ENCODE data around the gene CAB39. TPM values are rescaled to one million over a fixed set of nuclear protein-coding genes. Genes with fewer than 3 reads are reported as not detected.
A peak's percentile ranks its signal among the peaks of the same experiment; 100 is the strongest.

The CAB39 gene
- total RNA-seq, 1 donor from 2014 or later: 57.8 TPM

GRCh38 chr2:230824406-230824978 is 111.8 kb downstream of the CAB39 start:
- DNase-seq (ENCODE audit: low read depth): peak; percentile 45
- Histone ChIP-seq H3K36me3 (ENCODE audit: control insufficient read depth, insufficient read depth, low read length) (peaks cover 1% of the 10 kb centered on the region), H3K27me3 (ENCODE audit: control insufficient read depth, insufficient read depth, low read length) (peaks cover 13% of the 10 kb centered on the region), H3K4me3 (ENCODE audit: low read depth, low read length) (no peak overlapping the region)
- peak; percentile 56 for TF ChIP-seq CTCF (IDR thresholded peaks at IDR 0.05; ENCODE audit: insufficient read depth, low read length, poor library complexity, severe bottlenecking)

GRCh38 chr2:230825354-230825753 is 112.7 kb downstream of the CAB39 start:
- H3K27me3 ChIP-seq (ENCODE audit: control insufficient read depth, insufficient read depth, low read length): peaks cover 13% of the 10 kb centered on the region
- no peak for TF ChIP-seq CTCF (IDR thresholded peaks at IDR 0.05; ENCODE audit: insufficient read depth, low read length, poor library complexity, severe bottlenecking)
- no peak overlapping the region for H3K4me3 ChIP-seq (ENCODE audit: low read depth, low read length)
- peaks cover 1% of the 10 kb centered on the region for H3K36me3 ChIP-seq (ENCODE audit: control insufficient read depth, insufficient read depth, low read length)
- no peak for DNase-seq (ENCODE audit: low read depth)

GRCh38 chr2:230827774-230828271 is 115.2 kb downstream of the CAB39 start:
- peak overlapping the region; percentile 31 for H3K4me3 ChIP-seq (ENCODE audit: low read depth, low read length)
- no peaks in the 10 kb centered on the region for H3K36me3 ChIP-seq (ENCODE audit: control insufficient read depth, insufficient read depth, low read length)
- no peak for DNase-seq (ENCODE audit: low read depth)
- peaks cover 13% of the 10 kb centered on the region for H3K27me3 ChIP-seq (ENCODE audit: control insufficient read depth, insufficient read depth, low read length)
- TF ChIP-seq CTCF (IDR thresholded peaks at IDR 0.05; ENCODE audit: insufficient read depth, low read length, poor library complexity, severe bottlenecking): no peak

GRCh38 chr2:230828272-230828961 is 115.8 kb downstream of the CAB39 start:
- Histone ChIP-seq H3K36me3 (ENCODE audit: control insufficient read depth, insufficient read depth, low read length) (no peaks in the 10 kb centered on the region), H3K4me3 (ENCODE audit: low read depth, low read length) (peak overlapping the region; percentile 31), H3K27me3 (ENCODE audit: control insufficient read depth, insufficient read depth, low read length) (peaks cover 13% of the 10 kb centered on the region)
- no peak for DNase-seq (ENCODE audit: low read depth)
- TF ChIP-seq CTCF (IDR thresholded peaks at IDR 0.05; ENCODE audit: insufficient read depth, low read length, poor library complexity, severe bottlenecking): no peak

GRCh38 chr2:230829293-230829692 is 116.7 kb downstream of the CAB39 start:
- Histone ChIP-seq H3K4me3 (ENCODE audit: low read depth, low read length) (no peak overlapping the region), H3K27me3 (ENCODE audit: control insufficient read depth, insufficient read depth, low read length) (peaks cover 13% of the 10 kb centered on the region), H3K36me3 (ENCODE audit: control insufficient read depth, insufficient read depth, low read length) (no peaks in the 10 kb centered on the region)
- DNase-seq (ENCODE audit: low read depth): no peak
- TF ChIP-seq CTCF (IDR thresholded peaks at IDR 0.05; ENCODE audit: insufficient read depth, low read length, poor library complexity, severe bottlenecking): no peak

Measured in kidney epithelial cell (primary cell).